HEK293T (cell line): ENCODE data around the gene ACYP1.

Source experiments
- ELF4 ChIP-seq: fragments of 450-650 bp; IDR thresholded peaks from 2 replicates; pipeline ENCODE4 v1.6.1; 2017; ENCODE audit warnings: antibody characterized with exemption
- FOXM1 ChIP-seq: fragments of 450-650 bp; IDR thresholded peaks from 2 replicates; pipeline ENCODE4 v1.6.1; 2017; ENCODE audit warnings: mild to moderate bottlenecking, borderline replicate concordance
- HDGF ChIP-seq: fragments of 450-650 bp; IDR thresholded peaks from 2 replicates; pipeline ENCODE4 v1.6.1; 2017; ENCODE audit warnings: antibody characterized with exemption, borderline replicate concordance
- L3MBTL2 ChIP-seq: fragments of 450-650 bp; conservative IDR thresholded peaks from 2 replicates; pipeline ENCODE4 v1.6.1; 2016; ENCODE audit warnings: mild to moderate bottlenecking
- NFRKB ChIP-seq: fragments of 450-650 bp; IDR thresholded peaks from 2 replicates; pipeline ENCODE4 v1.6.1; 2016; ENCODE audit warnings: mild to moderate bottlenecking, moderate library complexity
- SP1 ChIP-seq: fragments of 450-650 bp; IDR thresholded peaks from 2 replicates; pipeline ENCODE4 v1.6.1; 2017
- SUZ12 ChIP-seq: fragments of 450-650 bp; IDR thresholded peaks from 2 replicates; pipeline ENCODE4 v1.6.1; 2016; ENCODE audit warnings: mild to moderate bottlenecking
- ZNF384 ChIP-seq: fragments of 450-650 bp; IDR thresholded peaks from 2 replicates; pipeline ENCODE4 v1.6.1; 2016

DNA sequence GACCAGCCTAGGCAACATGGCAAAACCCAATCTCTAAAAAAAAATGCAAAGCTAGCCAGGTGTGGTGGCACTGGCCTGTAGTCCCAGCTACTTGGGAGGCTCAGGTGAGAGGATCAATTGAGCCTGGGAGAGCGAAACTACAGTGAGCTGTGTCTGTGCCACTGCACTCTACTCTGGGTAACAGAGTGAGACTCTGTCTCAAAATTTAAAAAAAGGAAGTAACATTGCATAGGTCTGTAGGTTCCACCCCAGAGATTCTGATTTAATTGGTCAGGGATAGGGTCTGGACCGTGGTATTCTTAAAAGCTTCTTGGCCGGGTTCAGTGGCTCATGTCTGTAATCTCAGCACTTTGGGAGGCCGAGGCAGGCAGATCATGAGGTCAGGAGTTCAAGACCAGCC is 31.9 kb upstream of the ACYP1 start:
- TF ChIP-seq SP1, result no peak
- TF ChIP-seq SUZ12, result no peak
- no peak for TF ChIP-seq FOXM1
- TF ChIP-seq ELF4, result no peak
- no peak for TF ChIP-seq HDGF
- no peak for TF ChIP-seq NFRKB
- no peak for TF ChIP-seq L3MBTL2
- no peak for TF ChIP-seq ZNF384
